GM23338 (cell line): Measurements from ENCODE around the gene UBE2C. TPM values are rescaled to one million over a fixed set of nuclear protein-coding genes. Genes with fewer than 3 reads are reported as not detected.

Experiments
- ATAC-seq: fragments of 200-7000 bp; cut with Tn5 transposase; 3 replicates; pipeline ENCODE4 v1.9.1; 2020
- DNase-seq: peaks from one replicate; pipeline ENCODE4 v3.0.0-alpha.2; 2015; ENCODE audit warnings: low spot score
- H2AFZ ChIP-seq: fragments of 200-600 bp; sonication (generic); 2 replicates; pipeline ENCODE4 v1.8.0; 2016; ENCODE audit warnings: antibody characterized with exemption, mild to moderate bottlenecking, moderate library complexity
- H3F3A ChIP-seq: fragments of 200-600 bp; sonication (generic); replicated peaks from 2 replicates; pipeline ENCODE4 v1.8.0; 2017; ENCODE audit warnings: antibody characterized with exemption, mixed run types, low read depth
- H3K27ac ChIP-seq: fragments of 200-600 bp; sonication (generic); 2 replicates; pipeline ENCODE4 v1.6.1; 2016; ENCODE audit warnings: low read depth
- H3K27me3 ChIP-seq: fragments of 200-600 bp; sonication (generic); 2 replicates; pipeline ENCODE4 v1.8.0; 2016; ENCODE audit warnings: mild to moderate bottlenecking, mixed run types, moderate library complexity; ENCODE audit not compliant: insufficient read depth
- H3K36me3 ChIP-seq: fragments of 200-600 bp; sonication (generic); 2 replicates; pipeline ENCODE4 v1.8.0; 2016; ENCODE audit warnings: mild to moderate bottlenecking; ENCODE audit not compliant: insufficient read depth
- H3K4me1 ChIP-seq: fragments of 200-600 bp; sonication (generic); 2 replicates; pipeline ENCODE4 v1.8.0; 2016; ENCODE audit warnings: mild to moderate bottlenecking, moderate library complexity; ENCODE audit not compliant: insufficient read depth
- H3K4me2 ChIP-seq: fragments of 200-600 bp; sonication (generic); 2 replicates; pipeline ENCODE4 v1.7.1; 2017; ENCODE audit warnings: mixed run types
- H3K4me3 ChIP-seq: fragments of 200-600 bp; sonication (generic); 2 replicates; pipeline ENCODE4 v1.6.1; 2016; ENCODE audit warnings: mixed run types
- H3K79me2 ChIP-seq: fragments of 200-600 bp; sonication (generic); replicated peaks from 2 replicates; pipeline ENCODE4 v1.8.0; 2017; ENCODE audit warnings: mild to moderate bottlenecking; ENCODE audit not compliant: insufficient read depth
- H3K9me2 ChIP-seq: fragments of 200-600 bp; sonication (generic); 2 replicates; pipeline ENCODE4 v1.8.0; 2017; ENCODE audit not compliant: insufficient read depth
- H4K20me1 ChIP-seq: fragments of 200-600 bp; sonication (generic); replicated peaks from 2 replicates; pipeline ENCODE4 v1.8.0; 2017; ENCODE audit warnings: mild to moderate bottlenecking; ENCODE audit not compliant: insufficient read depth
- H3K27ac Mint-ChIP-seq: 2 replicates; pipeline ENCODE4 v1.8.0; 2020; ENCODE audit warnings: inconsistent platforms, mild to moderate bottlenecking, moderate library complexity, mixed read lengths
- H3K27me3 Mint-ChIP-seq: 3 replicates; pipeline ENCODE4 v1.8.0; 2022; ENCODE audit warnings: low read depth, mild to moderate bottlenecking, moderate library complexity, mixed read lengths, inconsistent platforms; ENCODE audit not compliant: insufficient read depth, poor library complexity
- H3K36me3 Mint-ChIP-seq: 3 replicates; pipeline ENCODE4 v1.8.0; 2021; ENCODE audit warnings: low read depth, mild to moderate bottlenecking, inconsistent platforms, moderate library complexity, mixed read lengths
- H3K4me1 Mint-ChIP-seq: 3 replicates; pipeline ENCODE4 v1.8.0; 2020; ENCODE audit warnings: mild to moderate bottlenecking, inconsistent platforms, mixed read lengths
- H3K4me3 Mint-ChIP-seq: 3 replicates; pipeline ENCODE4 v1.8.0; 2021; ENCODE audit warnings: moderate library complexity, mild to moderate bottlenecking, inconsistent platforms, mixed read lengths
- H3K9me3 Mint-ChIP-seq: 3 replicates; pipeline ENCODE4 v1.8.0; 2020; ENCODE audit warnings: moderate library complexity, mild to moderate bottlenecking, inconsistent platforms, mixed read lengths
- CREB1 ChIP-seq: fragments of 250-450 bp; sonication (Bioruptor Pico); IDR thresholded peaks from 2 replicates; pipeline ENCODE4 v1.5.0; 2020; ENCODE audit warnings: low read depth, mild to moderate bottlenecking, moderate library complexity
- EZH2 ChIP-seq: fragments of 200-600 bp; sonication (generic); IDR thresholded peaks from one replicate; pipeline ENCODE4 v1.8.0; 2017; ENCODE audit warnings: antibody characterized with exemption, mild to moderate bottlenecking, low read depth; ENCODE audit not compliant: unreplicated experiment
- EZH2phosphoT487 ChIP-seq: fragments of 200-600 bp; sonication (generic); IDR thresholded peaks from one replicate; pipeline ENCODE4 v1.8.1; 2018; ENCODE audit warnings: antibody characterized with exemption; ENCODE audit not compliant: unreplicated experiment
- JUNB ChIP-seq: IDR thresholded peaks from one replicate; pipeline ENCODE4 v1.6.1; 2016; ENCODE audit warnings: antibody characterized with exemption; ENCODE audit not compliant: unreplicated experiment
- NANOG ChIP-seq: IDR thresholded peaks from 2 replicates; pipeline ENCODE4 v1.6.1; 2016; ENCODE audit warnings: antibody characterized with exemption, borderline replicate concordance
- POLR2AphosphoS5 ChIP-seq: IDR thresholded peaks from 2 replicates; pipeline ENCODE4 v1.6.1; 2016; ENCODE audit warnings: antibody characterized with exemption, low read depth
- REST ChIP-seq: IDR thresholded peaks from one replicate; pipeline ENCODE4 v1.6.1; 2018; ENCODE audit warnings: antibody characterized with exemption; ENCODE audit not compliant: unreplicated experiment
- STAT1 ChIP-seq: IDR thresholded peaks from one replicate; pipeline ENCODE4 v1.6.1; 2016; ENCODE audit warnings: antibody characterized with exemption; ENCODE audit not compliant: unreplicated experiment
- ZNF114 ChIP-seq: fragments of 250-450 bp; sonication (Bioruptor Pico); IDR thresholded peaks from 2 replicates; pipeline ENCODE4 v1.5.0; 2020; ENCODE audit warnings: mild to moderate bottlenecking, moderate library complexity
- ZNF331 ChIP-seq: fragments of 250-450 bp; sonication (Bioruptor Pico); IDR thresholded peaks from 2 replicates; pipeline ENCODE4 v1.5.0; 2020; ENCODE audit warnings: low read depth, mild to moderate bottlenecking, moderate library complexity
- ZNF462 ChIP-seq: fragments of 250-450 bp; sonication (Bioruptor Pico); IDR thresholded peaks from 2 replicates; pipeline ENCODE4 v1.5.0; 2020; ENCODE audit warnings: mild to moderate bottlenecking, moderate library complexity
- polyA plus RNA-seq: library from polyadenylated mRNA; unstranded; fragments of >200 nt; fragmentation: Nextera tagmentation; extraction: Ambion mirVana; gene quantifications from 2 replicates; pipeline ENCODE4 v1.2.1, GENCODE V29; 2016
- total RNA-seq: library from RNA; depleted of rRNA; stranded (reverse); fragments of >200 nt; shearing (Covaris generic); gene quantifications from 2 replicates; pipeline ENCODE4 v1.2.3, GENCODE V29; 2014
- TF ChIP-seq, protein P1 (sequence below): IDR thresholded peaks from 2 replicates; pipeline ENCODE4 v1.6.1; 2016; ENCODE audit warnings: antibody characterized with exemption
- TF ChIP-seq, protein P2 (sequence below), 2 experiments: fragments of 200-600 bp in 1 of 2; sonication (generic) in 1 of 2; conservative IDR thresholded peaks; 2 replicates each; pipeline versions ENCODE4 v1.5.1 to v1.6.1; 2016 to 2017; ENCODE audit warnings: antibody characterized with exemption in 2 of 2, low read depth in 2 of 2, mild to moderate bottlenecking in 2 of 2, moderate library complexity in 1 of 2

UBE2C gene
- total and polyA plus RNA-seq, 2 experiments from 2014 or later = 247 to 698 TPM

DNA sequence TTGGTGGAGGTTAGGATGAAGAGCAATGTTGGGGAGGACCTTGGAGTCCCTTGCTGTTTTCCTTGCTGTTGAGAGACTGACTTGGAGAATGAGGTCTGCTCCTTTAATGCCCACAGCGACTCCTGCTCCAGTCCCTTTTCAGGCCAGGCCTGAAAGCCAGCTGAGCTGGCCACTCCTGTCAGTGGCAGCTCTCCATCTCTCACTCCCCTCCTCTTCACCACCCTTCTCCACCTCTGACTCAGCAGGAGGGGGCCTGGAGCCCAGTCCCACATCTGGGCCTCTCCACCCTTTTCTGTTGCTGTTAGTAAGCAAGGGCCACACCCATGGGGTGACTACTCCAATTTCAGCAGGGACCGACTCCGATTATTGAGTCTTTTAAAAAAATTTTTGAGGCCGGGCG is 23.4 kb downstream of the UBE2C start (continued):
- no peak for TF ChIP-seq POLR2AphosphoS5
- no peak for TF ChIP-seq ZNF331 (CRISPR knock-in tag)
- no peak for TF ChIP-seq JUNB
- no peak for TF ChIP-seq CREB1 (CRISPR knock-in tag)

GRCh38 chr20:45836841-45837240 is 24.4 kb downstream of the UBE2C start:
- no peaks in the 10 kb centered on the region for H3K27me3 ChIP-seq
- no peaks in the 10 kb centered on the region for H3K9me3 Mint-ChIP-seq
- H3K4me3 ChIP-seq = no peak overlapping the region
- peaks cover 15% of the 10 kb centered on the region for H3F3A ChIP-seq
- peaks cover 13% of the 10 kb centered on the region for H4K20me1 ChIP-seq
- peaks cover 14% of the 10 kb centered on the region for H3K27me3 Mint-ChIP-seq
- DNase-seq (no peak), ATAC-seq (no peak)
- H3K4me1 ChIP-seq = peaks cover 20% of the 10 kb centered on the region; the same call in 1 of the 2 replicates
- TF ChIP-seq POLR2AphosphoS5 (no peak), NANOG (no peak), ZNF462 (no peak), ZNF331 (CRISPR knock-in tag) (no peak), EZH2phosphoT487 (no peak), REST (no peak), STAT1 (no peak), JUNB (no peak), CREB1 (CRISPR knock-in tag) (no peak), ZNF114 (no peak), EZH2 (no peak)
- TF ChIP-seq, protein P1, sequence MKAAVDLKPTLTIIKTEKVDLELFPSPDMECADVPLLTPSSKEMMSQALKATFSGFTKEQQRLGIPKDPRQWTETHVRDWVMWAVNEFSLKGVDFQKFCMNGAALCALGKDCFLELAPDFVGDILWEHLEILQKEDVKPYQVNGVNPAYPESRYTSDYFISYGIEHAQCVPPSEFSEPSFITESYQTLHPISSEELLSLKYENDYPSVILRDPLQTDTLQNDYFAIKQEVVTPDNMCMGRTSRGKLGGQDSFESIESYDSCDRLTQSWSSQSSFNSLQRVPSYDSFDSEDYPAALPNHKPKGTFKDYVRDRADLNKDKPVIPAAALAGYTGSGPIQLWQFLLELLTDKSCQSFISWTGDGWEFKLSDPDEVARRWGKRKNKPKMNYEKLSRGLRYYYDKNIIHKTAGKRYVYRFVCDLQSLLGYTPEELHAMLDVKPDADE = no peak
- TF ChIP-seq, protein P2, sequence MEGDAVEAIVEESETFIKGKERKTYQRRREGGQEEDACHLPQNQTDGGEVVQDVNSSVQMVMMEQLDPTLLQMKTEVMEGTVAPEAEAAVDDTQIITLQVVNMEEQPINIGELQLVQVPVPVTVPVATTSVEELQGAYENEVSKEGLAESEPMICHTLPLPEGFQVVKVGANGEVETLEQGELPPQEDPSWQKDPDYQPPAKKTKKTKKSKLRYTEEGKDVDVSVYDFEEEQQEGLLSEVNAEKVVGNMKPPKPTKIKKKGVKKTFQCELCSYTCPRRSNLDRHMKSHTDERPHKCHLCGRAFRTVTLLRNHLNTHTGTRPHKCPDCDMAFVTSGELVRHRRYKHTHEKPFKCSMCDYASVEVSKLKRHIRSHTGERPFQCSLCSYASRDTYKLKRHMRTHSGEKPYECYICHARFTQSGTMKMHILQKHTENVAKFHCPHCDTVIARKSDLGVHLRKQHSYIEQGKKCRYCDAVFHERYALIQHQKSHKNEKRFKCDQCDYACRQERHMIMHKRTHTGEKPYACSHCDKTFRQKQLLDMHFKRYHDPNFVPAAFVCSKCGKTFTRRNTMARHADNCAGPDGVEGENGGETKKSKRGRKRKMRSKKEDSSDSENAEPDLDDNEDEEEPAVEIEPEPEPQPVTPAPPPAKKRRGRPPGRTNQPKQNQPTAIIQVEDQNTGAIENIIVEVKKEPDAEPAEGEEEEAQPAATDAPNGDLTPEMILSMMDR (conservative IDR thresholded peaks at IDR 0.05; ENCODE audit: low read depth in 2 of 2) = no peak
- H3K9me2 ChIP-seq = no peaks in the 10 kb centered on the region
- peaks cover 12% of the 10 kb centered on the region for H3K4me1 Mint-ChIP-seq
- H3K27ac ChIP-seq = no peak overlapping the region
- H3K4me2 ChIP-seq = no peak overlapping the region
- peaks cover 18% of the 10 kb centered on the region; the same call in 2 of the 3 replicates for H3K36me3 Mint-ChIP-seq
- 0 out of 2 replicates have a peak, but pooled peaks cover 3% of the 10 kb centered on the region for H3K79me2 ChIP-seq
- H3K27ac Mint-ChIP-seq = no peak overlapping the region
- no peak overlapping the region for H2AFZ ChIP-seq
- no peak overlapping the region for H3K4me3 Mint-ChIP-seq
- no peaks in the 10 kb centered on the region for H3K36me3 ChIP-seq
